Measurements from ENCODE around the gene CIP2A.
"Not testable (repeated sequence)": the region's sequence is repeated elsewhere in the genome, so short reads cannot be mapped to it uniquely, and the experiment has no call there.

CIP2A gene

DNA sequence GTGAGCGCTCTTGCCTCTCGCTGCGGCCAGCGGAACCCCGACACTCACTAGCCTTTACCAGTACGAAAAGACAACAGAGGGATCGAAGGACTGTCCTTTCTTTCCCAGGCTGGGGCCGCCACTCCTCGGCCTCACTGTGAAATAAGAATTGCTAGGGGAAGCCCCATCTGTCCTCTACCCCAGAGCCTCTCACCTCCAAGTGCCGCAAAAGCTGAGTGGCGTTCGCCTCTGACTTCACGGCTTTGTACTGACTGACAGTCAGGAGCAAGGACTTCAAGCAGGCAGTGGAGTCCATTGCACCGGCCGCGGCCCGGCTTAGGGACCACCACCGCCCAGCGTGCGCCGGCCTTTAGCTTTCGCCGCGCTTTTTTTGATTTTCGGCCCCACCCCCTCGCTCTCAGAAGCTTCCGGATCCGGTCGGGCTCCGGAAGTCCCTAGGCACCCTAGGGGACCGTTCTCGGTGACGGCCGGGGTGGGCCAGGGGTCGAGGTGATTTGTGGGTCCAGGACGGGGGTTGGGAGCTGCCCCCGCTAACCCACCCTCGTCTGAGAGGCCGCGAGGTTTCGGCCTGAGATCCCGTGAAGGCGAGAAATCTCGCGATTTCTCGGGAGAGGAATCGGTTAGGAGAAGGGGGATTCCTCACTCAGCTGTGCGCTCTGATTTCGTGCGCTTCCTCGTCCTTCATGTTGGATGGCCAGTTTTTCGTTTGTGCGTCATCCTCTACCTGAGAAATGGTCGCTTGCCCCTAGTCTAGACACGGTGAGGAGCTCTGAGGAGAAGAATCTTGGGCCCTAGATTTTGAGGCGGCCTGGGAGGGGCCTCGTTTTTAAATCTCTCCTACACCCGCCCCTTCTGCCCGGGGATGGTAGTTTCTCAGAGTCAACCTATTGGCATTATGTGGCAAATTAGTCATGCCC lies at the start of gene CIP2A, which contains the start of gene DZIP3:
Gene CIP2A, minus strand, starts transcription at position 358 of the 917 bp plus-strand sequence. Its CDS starts 63 bp downstream, at position 295.
Gene DZIP3, plus strand, starts transcription at position 642 of the 917 bp plus-strand sequence. CDS start 15,685 bp downstream, outside the sequence.
- DNase-seq: peak; percentile 87

DNA sequence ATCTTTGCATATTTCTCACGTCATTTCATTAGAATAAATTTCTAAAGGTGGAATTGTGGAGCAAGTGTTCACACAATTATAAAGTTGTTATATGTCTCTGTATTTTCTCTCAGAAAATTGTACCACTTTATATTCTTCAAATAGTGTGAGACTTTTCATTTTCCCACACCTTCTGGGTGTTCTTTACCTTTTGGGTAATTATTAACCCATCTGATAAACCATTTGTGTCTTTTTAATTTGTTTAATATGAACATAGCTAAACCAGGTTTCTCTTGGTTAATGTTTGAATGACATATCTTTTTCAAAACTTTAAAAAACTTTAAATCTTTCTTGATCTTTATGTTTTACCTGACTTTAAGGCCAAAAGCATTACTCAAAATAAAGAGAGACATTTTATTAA lies 40.7 kb upstream of the CIP2A start:
- DNase-seq: no peak

DNA sequence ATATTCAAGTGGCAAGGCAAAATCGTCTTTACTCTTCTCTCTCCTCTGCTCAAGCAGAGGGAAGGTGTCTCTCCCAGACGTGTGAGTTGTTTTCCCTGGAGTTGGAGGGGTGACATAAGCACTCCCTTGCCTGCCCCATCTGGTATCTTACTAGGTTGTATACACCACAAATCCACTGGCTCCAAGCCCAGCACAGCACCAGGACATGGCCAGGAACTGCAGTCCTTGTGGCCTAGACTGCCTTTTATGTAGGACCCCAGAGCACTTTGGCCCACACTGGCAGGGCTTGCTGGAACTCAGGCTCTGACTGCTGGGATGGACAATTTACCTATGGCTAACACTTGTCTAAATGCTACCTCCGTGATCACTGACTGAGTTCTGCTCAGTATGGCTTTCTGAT lies 34.3 kb upstream of the CIP2A start:
- DNase-seq: peak; percentile 71

DNA sequence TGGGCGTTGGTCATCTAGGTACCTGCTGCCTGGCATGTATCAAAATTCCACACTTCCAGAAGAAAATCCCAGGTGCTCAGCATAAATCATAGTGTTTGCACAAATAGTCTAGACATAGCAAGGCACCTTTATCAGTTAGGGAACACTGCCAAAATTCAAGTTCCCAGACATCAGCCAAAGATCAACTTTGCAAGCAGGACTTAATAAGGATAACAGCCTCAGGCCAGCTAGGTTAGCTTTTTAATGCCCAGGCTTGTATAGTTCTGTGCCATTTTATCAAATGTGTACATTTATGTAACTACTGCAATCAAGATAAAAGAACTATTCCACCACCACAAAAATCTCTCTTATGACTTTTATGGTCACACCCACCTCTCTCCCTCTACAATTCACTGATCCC lies 31.0 kb upstream of the CIP2A start:
- no peak for DNase-seq

DNA sequence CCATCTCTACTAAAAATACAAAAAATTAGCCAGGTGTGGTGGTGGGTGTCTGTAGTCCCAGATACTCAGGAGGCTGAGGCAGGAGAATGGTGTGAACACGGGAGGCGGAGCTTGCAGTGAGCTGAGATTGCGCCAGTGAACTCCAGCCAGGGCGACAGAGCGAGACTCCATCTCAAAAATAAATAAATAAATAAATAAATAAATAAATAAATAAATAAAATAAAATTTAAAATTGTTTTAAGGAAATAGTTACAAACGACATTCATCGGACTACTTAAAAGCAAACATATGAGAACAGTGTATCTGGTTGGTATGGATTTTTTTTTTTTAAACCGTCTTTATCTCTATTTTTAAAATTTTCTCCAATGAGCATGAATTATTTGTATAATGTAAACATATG lies 26.9 kb upstream of the CIP2A start:
- DNase-seq: not testable (repeated sequence)

DNA sequence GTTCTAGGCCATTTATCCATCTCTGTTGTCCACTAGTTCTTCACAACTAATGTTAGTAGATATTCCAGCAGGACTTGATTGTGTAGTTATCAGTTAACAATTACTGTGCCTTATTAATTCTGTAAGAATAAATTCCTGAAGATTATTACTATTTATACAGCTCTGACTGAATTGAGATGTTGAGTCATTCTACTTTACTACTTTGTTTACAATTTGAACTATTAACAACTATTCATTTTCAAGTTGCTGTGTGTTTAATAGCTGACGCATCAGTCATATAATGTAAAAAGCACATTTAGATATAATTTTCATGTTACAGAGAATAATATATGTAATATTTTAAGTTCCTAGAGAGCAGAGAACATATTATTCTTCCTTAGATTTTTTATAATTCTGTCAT lies 21.4 kb upstream of the CIP2A start:
- no peak for DNase-seq

DNA sequence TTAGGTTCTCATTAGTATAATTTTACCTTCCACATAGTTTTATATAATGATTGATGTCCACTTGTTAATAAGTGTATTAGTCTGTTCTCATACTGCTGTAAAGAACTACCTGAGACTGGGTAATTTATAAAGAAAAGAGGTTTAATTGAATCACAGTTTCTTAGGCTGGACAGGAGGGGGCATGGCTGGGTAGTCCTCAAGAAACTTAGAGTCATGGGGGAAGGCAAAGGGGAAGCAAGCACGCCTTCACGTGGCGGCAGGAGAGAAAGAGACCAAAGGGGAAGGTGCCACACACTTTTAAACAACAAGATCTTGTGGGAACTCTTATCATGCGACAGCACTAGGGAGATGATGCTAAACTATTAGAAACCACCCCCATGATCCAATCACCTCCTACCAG lies 19.5 kb upstream of the CIP2A start:
- no peak for DNase-seq

DNA sequence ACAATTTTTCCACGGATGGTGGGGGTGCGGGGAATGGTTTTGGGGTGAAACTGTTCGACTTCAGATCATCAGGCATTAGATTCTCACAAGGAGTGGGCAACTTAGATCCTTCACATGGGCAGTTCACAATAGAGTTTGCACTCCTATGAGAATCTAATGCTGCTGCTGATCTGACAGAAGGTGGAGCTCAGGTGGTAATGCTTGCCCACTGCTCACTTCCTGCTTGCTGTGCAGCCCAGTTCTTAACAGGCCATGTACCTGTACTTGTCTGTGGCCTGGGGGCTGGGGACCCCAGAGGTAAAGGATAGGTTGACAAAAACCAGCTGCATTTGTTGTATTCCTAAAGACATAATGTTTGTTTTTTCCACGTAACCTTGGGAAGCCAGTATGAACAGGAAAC lies 16.3 kb upstream of the CIP2A start:
- DNase-seq: no peak

DNA sequence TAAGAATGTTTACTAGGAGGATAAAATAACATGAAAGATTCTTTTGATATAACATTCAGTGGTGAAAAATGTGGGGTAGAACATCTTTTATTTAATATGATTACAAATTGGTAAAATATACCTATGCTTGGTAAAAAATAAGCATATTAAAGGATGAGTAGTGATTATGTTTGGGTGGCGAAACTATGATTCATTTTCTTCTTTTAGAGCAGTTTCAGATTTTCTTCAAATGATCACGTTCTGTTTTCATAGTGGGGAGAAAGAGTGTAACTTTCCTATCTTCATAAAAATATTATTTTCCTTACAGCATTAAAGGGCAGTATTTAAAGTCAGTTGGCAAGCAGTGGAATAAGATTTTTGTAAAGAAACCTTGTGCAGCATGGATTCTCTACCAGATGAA lies 15.8 kb upstream of the CIP2A start:
- DNase-seq: no peak

DNA sequence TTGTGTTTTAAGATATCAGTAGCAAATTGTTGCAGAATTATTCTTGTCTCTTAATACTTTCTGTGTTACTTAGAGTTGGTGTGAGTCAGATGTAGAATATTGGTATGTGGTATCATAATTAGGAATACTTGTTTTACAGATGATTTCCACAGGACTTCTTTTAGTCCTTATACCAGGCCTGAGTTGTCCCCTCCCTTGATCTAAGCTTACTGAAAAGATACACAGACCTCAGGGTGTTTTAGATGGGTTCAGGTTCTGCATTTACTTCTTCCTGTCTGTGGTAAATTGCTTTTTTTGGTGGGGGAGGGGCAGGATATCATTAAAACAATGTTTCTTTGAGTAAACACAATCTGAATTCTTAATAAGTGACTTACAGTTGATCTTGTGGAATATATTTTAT lies 14.5 kb upstream of the CIP2A start:
- no peak for DNase-seq

DNA sequence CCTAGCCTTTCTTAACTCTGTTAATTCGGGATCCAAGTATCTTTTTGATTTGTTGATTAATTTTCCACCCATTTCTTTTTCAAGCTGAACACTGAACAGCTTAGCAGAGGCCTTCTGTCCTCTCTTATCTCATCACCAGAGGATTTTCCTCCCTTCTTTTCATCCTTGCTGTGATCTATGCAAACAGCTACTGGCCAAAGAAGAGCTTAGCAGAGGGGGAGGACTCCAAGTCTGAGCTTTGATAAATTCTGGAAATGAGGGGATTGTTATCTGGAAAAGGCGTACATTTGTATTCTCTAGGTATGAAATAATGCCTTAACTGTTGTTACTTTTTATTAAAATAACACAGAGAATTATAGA lies 13.7 kb upstream of the CIP2A start:
- no peak for DNase-seq

DNA sequence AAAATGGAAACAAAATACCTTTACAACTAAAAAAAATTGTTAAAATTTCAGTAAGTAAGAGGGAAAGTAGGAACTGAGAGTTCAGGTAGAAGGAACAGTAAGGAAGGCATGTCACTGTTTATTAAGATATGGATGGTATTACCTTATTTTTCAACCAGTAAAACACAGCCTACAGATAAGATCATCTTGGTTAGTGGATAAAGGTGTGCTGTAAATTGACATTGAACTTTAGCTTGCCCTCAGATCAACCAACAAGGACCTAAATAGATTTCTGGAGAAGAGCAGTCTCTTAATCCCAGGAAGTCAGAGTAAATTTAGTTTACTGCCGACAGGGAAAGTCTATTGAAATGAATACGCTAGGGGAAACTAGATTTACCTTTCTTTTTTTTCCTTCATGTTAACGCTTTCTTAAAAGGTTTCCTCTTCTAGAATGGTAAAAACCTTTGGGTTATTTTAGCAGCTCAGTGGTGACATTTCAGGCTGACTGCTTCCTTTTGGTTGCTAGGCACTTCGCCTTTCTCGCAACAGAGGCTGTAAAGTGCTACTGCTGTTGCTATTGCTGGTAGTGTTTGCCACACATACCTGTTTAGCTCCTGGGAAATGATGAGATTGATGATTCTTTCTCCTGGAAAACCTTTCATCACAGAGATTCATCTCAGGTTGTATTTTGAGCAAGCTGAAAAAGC lies 13.2 kb upstream of the CIP2A start:
- DNase-seq: no peak

DNA sequence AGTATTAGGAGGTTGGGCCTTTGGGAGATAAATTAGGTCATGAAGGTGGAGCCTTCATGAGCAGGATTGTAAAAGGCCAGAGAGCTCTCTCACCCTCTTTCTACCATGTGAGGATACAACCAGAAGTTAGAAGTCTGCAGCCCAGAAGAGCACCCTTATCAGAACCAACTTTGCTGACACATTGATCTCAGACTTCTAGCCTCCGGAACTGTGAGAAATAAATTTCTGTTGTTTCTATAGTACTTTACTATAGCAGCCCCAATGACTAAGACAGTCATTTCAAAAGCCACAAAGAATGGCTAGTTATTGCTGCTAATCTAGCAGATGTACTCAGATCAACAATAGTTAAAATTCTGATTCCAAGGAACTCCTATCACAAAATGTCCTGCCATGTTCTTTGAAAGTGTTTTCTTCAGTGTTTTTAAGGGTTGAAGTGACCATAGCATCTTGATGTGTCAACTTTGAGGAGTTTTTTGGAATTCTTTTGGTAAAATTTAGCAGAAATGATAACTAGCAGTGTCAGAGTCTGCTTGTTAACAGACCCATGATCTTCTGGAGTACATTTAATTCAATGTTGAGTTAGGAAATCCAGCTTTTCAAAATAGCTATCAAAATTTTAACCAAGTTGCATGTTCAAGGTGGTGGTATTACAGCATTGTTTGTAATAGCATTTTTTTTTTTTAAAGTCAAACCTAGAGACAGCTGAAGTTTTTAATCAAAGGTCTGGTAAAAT lies 10.6 kb upstream of the CIP2A start:
- DNase-seq: no peak

DNA sequence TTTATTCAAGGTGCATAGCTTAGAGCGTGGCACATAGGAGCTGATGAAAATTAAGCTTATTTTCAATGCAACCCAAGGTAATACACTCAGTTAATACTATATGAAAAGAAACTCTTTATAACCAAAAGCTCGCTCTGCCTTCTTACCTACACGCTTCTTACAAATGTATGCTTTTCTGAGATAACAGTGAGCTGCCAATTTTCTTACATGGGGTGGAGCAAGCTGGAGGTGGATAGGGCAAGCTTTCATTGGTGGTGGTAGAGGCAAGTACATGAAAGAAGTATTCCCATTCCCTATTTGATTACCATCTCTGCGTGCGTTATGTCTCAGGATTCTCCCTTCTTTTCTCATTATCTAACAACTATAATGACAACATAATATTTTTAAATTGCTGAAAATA lies 9.1 kb upstream of the CIP2A start:
- DNase-seq: no peak

DNA sequence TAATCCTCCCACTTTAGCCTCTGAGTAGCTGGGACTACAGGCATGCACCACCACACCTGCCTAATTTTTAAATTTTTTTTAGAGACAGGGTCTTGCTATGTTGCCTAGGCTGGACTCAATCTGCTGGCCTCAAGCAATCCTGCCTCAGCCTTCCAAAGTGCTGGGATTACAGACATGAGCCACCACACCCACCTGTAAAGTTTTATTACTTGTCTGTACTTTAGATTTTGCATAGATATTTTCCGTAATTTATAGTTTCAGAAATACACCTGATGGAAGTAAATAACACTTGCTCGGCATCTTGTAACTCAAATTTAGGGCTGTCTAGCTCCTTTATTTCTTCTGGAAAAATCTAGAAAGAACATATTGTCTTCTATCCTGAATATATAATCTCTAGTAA lies 6.1 kb upstream of the CIP2A start:
- no peak for DNase-seq

DNA sequence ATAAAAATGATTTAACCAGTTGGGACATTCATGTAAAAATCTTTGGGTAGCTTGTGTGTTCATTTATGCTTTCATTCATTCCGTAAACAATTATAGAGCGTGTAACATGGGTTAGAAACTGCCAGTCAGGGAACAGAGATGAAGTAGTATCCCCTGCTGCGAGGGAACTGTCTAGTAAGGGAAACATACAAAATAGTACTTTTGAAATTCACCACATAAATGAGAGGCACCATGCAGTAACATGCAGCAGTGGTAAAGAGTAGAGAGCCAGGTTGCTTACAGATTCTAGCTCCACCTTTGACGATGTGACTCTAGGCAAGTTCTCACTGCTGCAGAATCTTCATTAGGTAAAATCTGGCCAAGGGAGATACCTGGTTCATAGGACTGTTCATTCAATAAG lies 1.2 kb upstream of the CIP2A start:
- DNase-seq: no peak

DNA sequence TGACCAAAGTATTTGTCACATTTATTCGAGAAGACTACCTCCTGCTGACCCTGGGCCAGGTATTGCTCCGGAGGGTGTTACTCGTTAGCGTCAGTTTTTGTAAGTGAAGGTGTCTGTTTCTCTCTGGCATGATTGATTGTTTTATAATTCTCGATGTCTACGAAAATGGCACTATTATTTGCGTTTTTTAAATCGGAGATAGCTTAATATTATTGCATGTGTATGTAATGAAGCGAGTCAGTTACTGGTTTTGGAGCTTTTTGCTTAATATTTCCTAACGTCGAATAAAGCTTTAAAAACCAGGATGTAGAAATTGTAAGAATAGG lies 723 bp upstream of the CIP2A start:
- no peak for DNase-seq

DNA sequence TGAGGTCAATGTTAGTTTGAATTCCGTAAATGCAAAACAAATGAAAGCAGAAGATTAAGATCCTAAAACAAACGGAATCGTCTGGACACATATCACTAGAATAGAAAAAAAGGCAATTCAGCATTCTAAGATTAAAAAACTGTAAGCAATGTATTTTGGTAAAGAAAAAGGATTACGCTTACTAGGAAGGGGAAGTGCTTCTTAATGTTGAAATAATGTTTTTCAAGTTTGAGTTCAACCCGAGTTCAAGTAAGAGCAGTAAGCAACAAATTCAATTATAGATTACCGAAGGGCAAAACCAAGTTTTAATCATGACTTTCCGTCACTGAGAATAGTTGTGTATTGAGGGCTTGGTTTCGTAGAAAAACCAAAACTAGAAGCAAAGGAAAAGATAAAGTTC lies 637 bp downstream of the CIP2A start:
- DNase-seq: no peak

DNA sequence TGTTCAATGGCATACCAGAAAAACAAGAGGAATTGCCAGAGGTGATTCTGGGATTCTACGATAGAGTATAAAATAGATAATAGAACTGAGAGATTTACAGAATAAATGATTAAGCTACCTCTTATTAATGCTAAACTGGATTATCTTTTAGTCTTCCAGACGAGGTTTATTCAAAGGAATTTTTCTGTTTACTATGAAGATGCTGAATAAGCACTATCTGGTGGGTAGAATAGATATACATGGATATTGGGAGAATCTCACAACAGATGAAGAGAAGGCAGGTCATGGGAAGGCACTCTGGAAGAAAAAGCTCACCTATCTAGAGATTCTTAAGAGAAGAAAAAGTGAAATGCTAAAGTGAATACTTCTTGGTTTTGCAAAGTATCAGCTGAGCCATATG lies 11.2 kb downstream of the CIP2A start:
- DNase-seq: no peak

DNA sequence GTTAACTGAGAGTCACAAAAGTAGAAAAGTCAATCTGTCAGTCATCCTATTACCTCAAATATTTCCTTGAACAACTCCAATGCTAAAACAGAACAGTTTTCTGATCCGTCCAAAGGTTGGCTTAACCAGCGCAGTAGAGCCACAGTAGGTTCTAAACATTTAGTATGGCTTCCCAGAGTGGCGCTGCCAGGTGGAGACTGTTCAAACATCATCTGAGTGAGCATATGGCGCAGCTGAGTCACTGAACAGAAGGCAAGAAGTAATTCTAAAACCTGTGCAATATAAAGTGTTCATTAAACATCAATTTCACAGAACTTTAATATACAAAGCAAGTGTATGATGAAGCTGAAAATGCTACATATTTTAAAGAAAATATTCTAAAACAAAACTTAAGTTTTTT lies 19.9 kb downstream of the CIP2A start:
- peak; percentile 21 for DNase-seq

DNA sequence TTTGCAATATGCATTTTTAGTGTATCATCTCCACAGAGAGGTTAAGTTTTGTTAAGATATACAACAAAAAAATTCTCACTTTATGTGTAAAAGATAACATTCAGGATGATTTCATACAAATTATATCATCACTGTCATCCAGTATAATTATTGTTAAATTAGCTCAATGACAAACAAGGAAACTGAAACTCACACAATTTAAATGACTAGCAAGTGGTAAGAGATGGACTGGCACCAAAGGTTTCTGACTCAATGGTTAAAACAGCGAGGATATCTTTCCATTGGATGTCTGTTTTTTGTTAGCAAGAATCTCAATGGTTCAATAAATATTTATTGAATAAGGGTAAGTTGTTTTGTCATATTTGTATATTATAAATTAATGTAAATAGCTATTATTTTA lies 22.6 kb downstream of the CIP2A start:
- no peak for DNase-seq

DNA sequence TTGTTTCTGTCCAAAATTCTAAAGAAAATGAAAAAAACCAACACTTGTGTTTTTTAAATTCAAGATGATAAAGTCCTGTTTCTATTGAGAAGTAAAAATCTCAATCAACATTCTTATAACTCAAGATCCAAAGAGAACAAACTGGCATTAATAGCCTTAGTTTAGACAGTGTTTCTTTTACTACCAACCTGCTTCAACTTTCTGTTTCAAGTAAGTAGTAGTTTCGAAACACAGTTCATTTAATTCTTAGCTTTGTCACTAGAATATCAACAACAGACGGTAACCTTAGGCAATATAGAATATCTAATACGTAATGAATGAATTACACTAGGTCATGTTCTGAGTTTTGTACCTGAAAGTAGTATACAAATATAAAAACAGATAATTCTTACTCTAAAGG lies 23.7 kb downstream of the CIP2A start:
- no peak for DNase-seq

DNA sequence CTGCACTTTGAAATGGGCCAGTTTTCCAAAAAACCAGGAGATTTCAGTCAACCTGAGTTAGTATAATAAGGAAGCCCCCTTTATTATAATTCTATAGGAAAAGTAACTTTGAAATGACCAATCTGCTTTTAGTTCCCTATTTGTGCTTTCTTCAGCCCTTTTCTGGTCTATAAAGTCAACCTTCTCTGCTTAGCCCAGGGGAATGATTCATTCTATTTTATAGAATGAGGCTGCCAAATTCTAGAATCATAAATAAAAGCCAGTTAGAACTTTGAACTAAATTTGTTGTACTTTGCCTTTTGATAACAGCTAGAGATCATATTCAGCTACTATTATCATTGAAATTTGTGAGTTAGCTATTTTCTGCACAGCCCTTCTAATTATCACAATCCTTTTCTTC lies 24.7 kb downstream of the CIP2A start:
- no peak for DNase-seq

DNA sequence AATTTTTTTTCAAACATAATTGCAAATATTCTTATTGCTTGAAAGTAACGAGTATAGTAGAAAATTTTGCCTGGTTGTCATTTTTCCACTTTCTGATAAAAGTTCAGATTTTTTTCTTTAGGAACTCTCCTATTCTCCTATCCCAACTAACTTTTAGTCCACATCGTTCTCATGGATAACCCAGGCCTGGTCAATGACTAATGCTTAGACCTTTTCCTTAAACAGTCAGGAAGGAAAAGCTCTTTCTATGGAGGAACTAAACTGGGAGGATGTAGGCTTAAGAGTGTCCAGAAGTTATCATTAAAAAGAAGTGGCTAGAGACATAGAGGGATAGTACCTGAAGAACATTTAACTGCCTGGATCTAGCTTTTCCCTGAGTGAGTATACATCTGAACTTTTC lies 26.7 kb downstream of the CIP2A start:
- no peak for DNase-seq
